Parathyroid adenoma (tissue), 2 donors: Measurements from ENCODE around the gene DPYSL5.

Source experiments
- H2AFZ ChIP-seq: fragments of 300-600 bp; sonication (generic); one replicate; pipeline ENCODE4 v1.7.0; 2017; ENCODE audit warnings: antibody characterized with exemption, mild to moderate bottlenecking
- H3K27ac ChIP-seq: fragments of 300-600 bp; sonication (generic); one replicate; pipeline ENCODE4 v1.7.0; 2017
- H3K27me3 ChIP-seq: fragments of 300-600 bp; sonication (generic); one replicate; pipeline ENCODE4 v1.7.0; 2017; ENCODE audit warnings: low read length; ENCODE audit not compliant: control insufficient read depth, insufficient read depth
- H3K36me3 ChIP-seq: fragments of 300-600 bp; sonication (generic); one replicate; pipeline ENCODE4 v1.7.0; 2017; ENCODE audit warnings: low read length; ENCODE audit not compliant: control insufficient read depth, insufficient read depth
- H3K4me1 ChIP-seq: fragments of 300-600 bp; sonication (generic); one replicate; pipeline ENCODE4 v1.7.0; 2017; ENCODE audit warnings: control low read depth
- H3K4me2 ChIP-seq: fragments of 300-600 bp; sonication (generic); one replicate; pipeline ENCODE4 v1.7.0; 2017; ENCODE audit warnings: low read length
- H3K4me3 ChIP-seq: fragments of 300-600 bp; sonication (generic); one replicate; pipeline ENCODE4 v1.7.0; 2017; ENCODE audit warnings: low read depth, low read length
- H3K79me2 ChIP-seq: fragments of 300-600 bp; sonication (generic); one replicate; pipeline ENCODE4 v1.7.0; 2017; ENCODE audit warnings: control low read depth
- H3K9ac ChIP-seq: fragments of 300-600 bp; sonication (generic); one replicate; pipeline ENCODE4 v1.7.0; 2017; ENCODE audit warnings: mild to moderate bottlenecking
- H3K9me3 ChIP-seq: fragments of 300-600 bp; sonication (generic); one replicate; pipeline ENCODE4 v1.7.0; 2017; ENCODE audit warnings: low read length; ENCODE audit not compliant: control insufficient read depth
- CTCF ChIP-seq: fragments of 300-600 bp; sonication (generic); IDR thresholded peaks from one replicate; pipeline ENCODE4 v1.7.0; 2017; ENCODE audit warnings: antibody characterized with exemption, mild to moderate bottlenecking
- donor health status: primary hyperparathyroidism.

DPYSL5 gene

GRCh38 chr2:26847655-26848335 lies at the start of gene DPYSL5:
Gene DPYSL5, plus strand, starts transcription at chr2:26848132. Its CDS starts 50,368 bp downstream, at chr2:26898500.
- TF ChIP-seq CTCF: no peak
- H3K27me3 ChIP-seq: peaks cover 23% of the 10 kb centered on the region
- no peak within 1 kb of the TSS for H3K4me3 ChIP-seq
- no peaks in the 10 kb centered on the region for H3K9me3 ChIP-seq
- peak within 1 kb of the TSS; percentile 51 for H3K4me2 ChIP-seq
- H3K4me1 ChIP-seq: peaks cover 7% of the 10 kb centered on the region
- no peak within 1 kb of the TSS for H3K9ac ChIP-seq
- no peaks in the 10 kb centered on the region for H3K79me2 ChIP-seq
- H2AFZ ChIP-seq: peak within 1 kb of the TSS; percentile 70
- no peaks in the 10 kb centered on the region for H3K36me3 ChIP-seq
- no peak within 1 kb of the TSS for H3K27ac ChIP-seq

GRCh38 chr2:26801328-26801727 lies 46.6 kb upstream of the DPYSL5 start:
- H3K9me3 ChIP-seq: no peaks in the 10 kb centered on the region
- no peaks in the 10 kb centered on the region for H3K4me1 ChIP-seq
- H3K27ac ChIP-seq: no peak overlapping the region
- no peak overlapping the region for H3K4me2 ChIP-seq
- H3K36me3 ChIP-seq: no peaks in the 10 kb centered on the region
- H2AFZ ChIP-seq: no peak overlapping the region
- no peak overlapping the region for H3K4me3 ChIP-seq
- TF ChIP-seq CTCF: no peak
- no peak overlapping the region for H3K9ac ChIP-seq
- H3K79me2 ChIP-seq: no peaks in the 10 kb centered on the region
- H3K27me3 ChIP-seq: no peaks in the 10 kb centered on the region

- Histone ChIP-seq H3K27me3 (no peaks in the 10 kb centered on the region), H3K4me2 (no peak overlapping the region), H3K9ac (no peak overlapping the region), H3K79me2 (no peaks in the 10 kb centered on the region), H3K4me3 (no peak overlapping the region), H3K9me3 (no peaks in the 10 kb centered on the region), H2AFZ (no peak overlapping the region), H3K27ac (no peak overlapping the region), H3K36me3 (no peaks in the 10 kb centered on the region), H3K4me1 (no peaks in the 10 kb centered on the region)
- TF ChIP-seq CTCF: no peak
Observed at GRCh38 chr2:26801796-26802195, 46.1 kb upstream of the DPYSL5 start.

GRCh38 chr2:26805241-26805676 lies 42.7 kb upstream of the DPYSL5 start:
- Histone ChIP-seq H3K27me3 (no peaks in the 10 kb centered on the region), H3K9ac (no peak overlapping the region), H3K36me3 (no peaks in the 10 kb centered on the region), H3K27ac (no peak overlapping the region), H3K4me1 (peaks cover 4% of the 10 kb centered on the region), H3K9me3 (no peaks in the 10 kb centered on the region), H3K79me2 (no peaks in the 10 kb centered on the region), H3K4me2 (no peak overlapping the region), H2AFZ (no peak overlapping the region), H3K4me3 (no peak overlapping the region)
- no peak for TF ChIP-seq CTCF
